Activated CD4-positive, alpha-beta T cell treated with anti-CD3 and anti-CD28 coated beads for 36 hours (primary cell): ENCODE measurements around the gene OR2A2. TPM values are rescaled to one million over a fixed set of nuclear protein-coding genes. Genes with fewer than 3 reads are reported as not detected.

Source experiments
- ATAC-seq: fragments of 200-7000 bp; cut with Tn5 transposase; one replicate; pipeline ENCODE4 v1.10.0; 2021; ENCODE audit warnings: mild to moderate bottlenecking, moderate library complexity
- CTCF ChIA-PET: fragments of 350-600 bp; sonication (Branson Sonifier 250); formaldehyde crosslinking; loops from one replicate; lab custom pipeline; 2021; ENCODE audit warnings: antibody characterized with exemption; lab: Charles Lee
- POLR2A ChIA-PET: fragments of 350-600 bp; sonication (Branson Sonifier 250); formaldehyde crosslinking; loops from one replicate; lab custom pipeline; 2021; ENCODE audit warnings: antibody characterized with exemption, inconsistent platforms; lab: Charles Lee
- DNase-seq: peaks from one replicate; pipeline ENCODE4 v3.0.0-alpha.2; 2020
- H3K27ac Mint-ChIP-seq: one replicate; pipeline ENCODE4 v1.8.0; 2021; ENCODE audit warnings: mixed read lengths
- H3K27me3 Mint-ChIP-seq: one replicate; pipeline ENCODE4 v1.8.0; 2021; ENCODE audit warnings: mixed read lengths
- H3K36me3 Mint-ChIP-seq: one replicate; pipeline ENCODE4 v1.8.0; 2021; ENCODE audit warnings: low read depth, mixed read lengths
- H3K4me1 Mint-ChIP-seq: one replicate; pipeline ENCODE4 v1.8.0; 2021; ENCODE audit warnings: mixed read lengths
- H3K4me3 Mint-ChIP-seq: one replicate; pipeline ENCODE4 v1.8.0; 2021; ENCODE audit warnings: mild to moderate bottlenecking, moderate library complexity, mixed read lengths
- H3K9me3 Mint-ChIP-seq: one replicate; pipeline ENCODE4 v1.8.0; 2021; ENCODE audit warnings: low read depth, mixed read lengths
- intact Hi-C, 2 experiments: fragments of 100-400 bp; cut with DNase I in 1 of 2; cut with micrococcal nuclease in 1 of 2; formaldehyde crosslinking; loops; one replicate each; pipeline versions ENCODE4 v1.14.2 to v1.15.1; 2022 to 2024; cut with DNase I, micrococcal nuclease
- total RNA-seq, 2 experiments: library from RNA; stranded (reverse); gene quantifications; one replicate each; pipeline ENCODE4 v1.2.3, GENCODE V29; 2021

The OR2A2 gene
- total RNA-seq, result not detected

- Mint-ChIP-seq H3K27ac (no peak within 1 kb of the TSS), H3K9me3 (no peaks in the 10 kb centered on the region), H3K27me3 (peaks cover 9% of the 10 kb centered on the region), H3K4me3 (no peak within 1 kb of the TSS), H3K4me1 (no peaks in the 10 kb centered on the region), H3K36me3 (no peaks in the 10 kb centered on the region)
- no peak for ATAC-seq
- DNase-seq, result no peak
- ChIA-PET CTCF (interaction anchor here (1.1 to 1.6 kb wide), 3 partner anchors 11 to 56 kb away, joined by 3 to 5 read pairs (median 3); no protein-coding TSS in a partner anchor), POLR2A (no interaction called here)
- intact Hi-C loops, result no loop called here
Observed at GRCh38 chr7:144109283-144109682, at the start of gene OR2A2. OR2A2 (plus strand) TSS chr7:144109583; CDS start chr7:144109583, 0 bp downstream.

GRCh38 chr7:144063710-144064109 lies 45.7 kb upstream of the OR2A2 start:
- ChIA-PET CTCF (interaction anchor here (1.6 kb wide), 1 partner anchor 162 kb away, joined by 4 read pairs; the partner anchor contains the start of gene TCAF1), POLR2A (no interaction called here)
- no peaks in the 10 kb centered on the region for H3K36me3 Mint-ChIP-seq
- no peak for ATAC-seq
- no peak for DNase-seq
- H3K27me3 Mint-ChIP-seq, result peaks cover 11% of the 10 kb centered on the region
- no peak overlapping the region for H3K4me3 Mint-ChIP-seq
- intact Hi-C loops, result no loop called here
- no peaks in the 10 kb centered on the region for H3K4me1 Mint-ChIP-seq
- peaks cover 2% of the 10 kb centered on the region for H3K9me3 Mint-ChIP-seq
- no peak overlapping the region for H3K27ac Mint-ChIP-seq

GRCh38 chr7:144069511-144069910 lies 39.9 kb upstream of the OR2A2 start, which contains the start of gene OR2A25:
OR2A25 (plus strand) TSS chr7:144069811; CDS start chr7:144074220, 4,409 bp downstream.
- ChIA-PET POLR2A (no interaction called here), CTCF (no interaction called here)
- Mint-ChIP-seq H3K9me3 (no peaks in the 10 kb centered on the region), H3K4me1 (no peaks in the 10 kb centered on the region), H3K4me3 (no peak within 1 kb of the TSS), H3K27me3 (peaks cover 11% of the 10 kb centered on the region), H3K27ac (no peak within 1 kb of the TSS), H3K36me3 (no peaks in the 10 kb centered on the region)
- DNase-seq (no peak), ATAC-seq (no peak)
- intact Hi-C loops, result no loop called here

- CTCF ChIA-PET, result no interaction called here
- Mint-ChIP-seq H3K9me3 (no peaks in the 10 kb centered on the region), H3K4me1 (no peaks in the 10 kb centered on the region), H3K4me3 (no peak overlapping the region), H3K36me3 (no peaks in the 10 kb centered on the region), H3K27ac (no peak overlapping the region), H3K27me3 (peaks cover 11% of the 10 kb centered on the region)
- intact Hi-C loops, result no loop called here
- POLR2A ChIA-PET, result no interaction called here
- ATAC-seq (no peak), DNase-seq (no peak)
Observed at GRCh38 chr7:144069953-144070352, 39.4 kb upstream of the OR2A2 start.

GRCh38 chr7:144074374-144074773 lies 35.0 kb upstream of the OR2A2 start:
- Mint-ChIP-seq H3K4me3 (no peak overlapping the region), H3K4me1 (no peaks in the 10 kb centered on the region), H3K9me3 (no peaks in the 10 kb centered on the region), H3K36me3 (no peaks in the 10 kb centered on the region), H3K27ac (no peak overlapping the region), H3K27me3 (peaks cover 8% of the 10 kb centered on the region)
- DNase-seq (no peak), ATAC-seq (no peak)
- CTCF ChIA-PET, result no interaction called here
- intact Hi-C loops, result no loop called here
- POLR2A ChIA-PET, result no interaction called here

- Mint-ChIP-seq H3K27ac (no peak within 1 kb of the TSS), H3K27me3 (peaks cover 8% of the 10 kb centered on the region), H3K4me1 (no peaks in the 10 kb centered on the region), H3K36me3 (no peaks in the 10 kb centered on the region), H3K9me3 (peaks cover 4% of the 10 kb centered on the region), H3K4me3 (no peak within 1 kb of the TSS)
- ATAC-seq (no peak), DNase-seq (no peak)
- ChIA-PET CTCF (no interaction called here), POLR2A (no interaction called here)
- intact Hi-C loops, result no loop called here
Observed at GRCh38 chr7:144085978-144086377, 23.4 kb upstream of the OR2A2 start, which contains the start of gene OR2A12. OR2A12 (plus strand) TSS chr7:144086278; CDS start chr7:144095108, 8,830 bp downstream.

- H3K4me3 Mint-ChIP-seq, result no peak overlapping the region
- H3K36me3 Mint-ChIP-seq, result no peaks in the 10 kb centered on the region
- H3K9me3 Mint-ChIP-seq, result peaks cover 6% of the 10 kb centered on the region
- intact Hi-C loops, result no loop called here
- ATAC-seq (no peak), DNase-seq (no peak)
- H3K27me3 Mint-ChIP-seq, result peaks cover 7% of the 10 kb centered on the region
- no peak overlapping the region for H3K27ac Mint-ChIP-seq
- ChIA-PET POLR2A (no interaction called here), CTCF (no interaction called here)
- no peaks in the 10 kb centered on the region for H3K4me1 Mint-ChIP-seq
Observed at GRCh38 chr7:144086730-144087129, 22.7 kb upstream of the OR2A2 start.

GRCh38 chr7:144087230-144087629 lies 22.2 kb upstream of the OR2A2 start:
- no peaks in the 10 kb centered on the region for H3K4me1 Mint-ChIP-seq
- ATAC-seq (no peak), DNase-seq (no peak)
- H3K27me3 Mint-ChIP-seq, result peaks cover 3% of the 10 kb centered on the region
- H3K27ac Mint-ChIP-seq, result no peak overlapping the region
- peaks cover 6% of the 10 kb centered on the region for H3K9me3 Mint-ChIP-seq
- CTCF ChIA-PET, result no interaction called here
- H3K4me3 Mint-ChIP-seq, result no peak overlapping the region
- no peaks in the 10 kb centered on the region for H3K36me3 Mint-ChIP-seq
- POLR2A ChIA-PET, result no interaction called here
- intact Hi-C loops, result no loop called here

- no peak for ATAC-seq
- no peaks in the 10 kb centered on the region for H3K4me1 Mint-ChIP-seq
- peaks cover 3% of the 10 kb centered on the region for H3K27me3 Mint-ChIP-seq
- no peak for DNase-seq
- H3K9me3 Mint-ChIP-seq, result peaks cover 7% of the 10 kb centered on the region
- ChIA-PET POLR2A (no interaction called here), CTCF (no interaction called here)
- no peaks in the 10 kb centered on the region for H3K36me3 Mint-ChIP-seq
- no peak overlapping the region for H3K4me3 Mint-ChIP-seq
- H3K27ac Mint-ChIP-seq, result no peak overlapping the region
- intact Hi-C loops, result no loop called here
Observed at GRCh38 chr7:144090667-144091066, 18.7 kb upstream of the OR2A2 start.

GRCh38 chr7:144098776-144099175 lies 10.6 kb upstream of the OR2A2 start:
- DNase-seq, result no peak
- no peak for ATAC-seq
- ChIA-PET POLR2A (no interaction called here), CTCF (interaction anchor here (1.5 kb wide), 1 partner anchor 10 kb away, joined by 3 read pairs; no protein-coding TSS in a partner anchor)
- H3K36me3 Mint-ChIP-seq, result no peaks in the 10 kb centered on the region
- H3K9me3 Mint-ChIP-seq, result peaks cover 1% of the 10 kb centered on the region
- peaks cover 3% of the 10 kb centered on the region for H3K27me3 Mint-ChIP-seq
- no peak overlapping the region for H3K27ac Mint-ChIP-seq
- intact Hi-C loops, result no loop called here
- H3K4me3 Mint-ChIP-seq, result no peak overlapping the region
- peaks cover 9% of the 10 kb centered on the region for H3K4me1 Mint-ChIP-seq

GRCh38 chr7:144100607-144101006 lies 8.8 kb upstream of the OR2A2 start:
- POLR2A ChIA-PET, result no interaction called here
- H3K36me3 Mint-ChIP-seq, result no peaks in the 10 kb centered on the region
- CTCF ChIA-PET, result no interaction called here

GRCh38 chr7:144102041-144102440 lies 7.3 kb upstream of the OR2A2 start:
- H3K27ac Mint-ChIP-seq, result no peak overlapping the region
- ChIA-PET CTCF (interaction anchor here (0.7 to 1.6 kb wide), 4 partner anchors 11 to 143 kb away, joined by 3 to 6 read pairs (median 4); no protein-coding TSS in a partner anchor), POLR2A (no interaction called here)
- peaks cover 9% of the 10 kb centered on the region for H3K4me1 Mint-ChIP-seq
- H3K36me3 Mint-ChIP-seq, result no peaks in the 10 kb centered on the region
- H3K9me3 Mint-ChIP-seq, result no peaks in the 10 kb centered on the region
- H3K27me3 Mint-ChIP-seq, result peaks cover 2% of the 10 kb centered on the region
- DNase-seq (no peak), ATAC-seq (no peak)
- H3K4me3 Mint-ChIP-seq, result no peak overlapping the region
- intact Hi-C loops, result no loop called here

More at GRCh38 chr7:144100607-144101006, 8.8 kb upstream of the OR2A2 start:
- Mint-ChIP-seq H3K9me3 (no peaks in the 10 kb centered on the region), H3K27ac (no peak overlapping the region), H3K4me3 (no peak overlapping the region), H3K27me3 (peaks cover 5% of the 10 kb centered on the region), H3K4me1 (peaks cover 9% of the 10 kb centered on the region)
- intact Hi-C loops, result no loop called here
- ATAC-seq (no peak), DNase-seq (no peak)
